H9 (cell line): ENCODE data around the gene DCAF17. TPM values are rescaled to one million over a fixed set of nuclear protein-coding genes. Genes with fewer than 3 reads are reported as not detected.
A peak's percentile ranks its signal among the peaks of the same experiment; 100 is the strongest.

Source experiments
- DNase-seq: peaks from one replicate; pipeline ENCODE4 v3.0.0-alpha.2; 2017
- H2AFZ ChIP-seq: one replicate; pipeline ENCODE4 v1.6.1; 2013; ENCODE audit warnings: mild to moderate bottlenecking, low read length, control low read depth, moderate library complexity
- H2AK5ac ChIP-seq: 2 replicates; pipeline ENCODE4 v1.6.1; 2013; ENCODE audit warnings: low read length, control low read depth, mixed read lengths; ENCODE audit not compliant: insufficient read length
- H2BK120ac ChIP-seq: one replicate; pipeline ENCODE4 v1.6.1; 2013; ENCODE audit warnings: low read depth, mild to moderate bottlenecking, low read length, control low read depth, inconsistent platforms; ENCODE audit not compliant: poor library complexity, severe bottlenecking
- H2BK12ac ChIP-seq: 2 replicates; pipeline ENCODE4 v1.6.1; 2013; ENCODE audit warnings: low read length, control low read depth, mixed read lengths, low read depth; ENCODE audit not compliant: insufficient read length
- H2BK15ac ChIP-seq: 2 replicates; pipeline ENCODE4 v1.6.1; 2013; ENCODE audit warnings: low read depth, low read length, control low read depth
- H2BK20ac ChIP-seq: one replicate; pipeline ENCODE4 v1.6.1; 2013; ENCODE audit warnings: low read depth, mild to moderate bottlenecking, low read length, control low read depth, inconsistent platforms; ENCODE audit not compliant: poor library complexity, severe bottlenecking
- H2BK5ac ChIP-seq: 2 replicates; pipeline ENCODE4 v1.6.1; 2013; ENCODE audit warnings: low read length, control low read depth, mixed read lengths; ENCODE audit not compliant: insufficient read length
- H3K14ac ChIP-seq: 2 replicates; pipeline ENCODE4 v1.6.1; 2013; ENCODE audit warnings: low read length, control low read depth; ENCODE audit not compliant: insufficient read depth
- H3K18ac ChIP-seq: 2 replicates; pipeline ENCODE4 v1.6.1; 2013; ENCODE audit warnings: low read depth, mild to moderate bottlenecking, mixed read lengths, low read length, control low read depth; ENCODE audit not compliant: insufficient read length
- H3K23ac ChIP-seq: 2 replicates; pipeline ENCODE4 v1.6.1; 2013; ENCODE audit warnings: low read length, control low read depth, mixed read lengths, low read depth; ENCODE audit not compliant: insufficient read length
- H3K23me2 ChIP-seq: 2 replicates; pipeline ENCODE4 v1.6.1; 2013; ENCODE audit warnings: low read depth, mild to moderate bottlenecking, mixed read lengths, low read length, control low read depth; ENCODE audit not compliant: insufficient read length, poor library complexity, severe bottlenecking
- H3K27ac ChIP-seq: 2 replicates; pipeline ENCODE4 v1.5.1; 2013; ENCODE audit warnings: low read length, control low read depth, mixed read lengths, low read depth; ENCODE audit not compliant: insufficient read length
- H3K27me3 ChIP-seq: 2 replicates; pipeline ENCODE4 v1.6.1; 2013; ENCODE audit warnings: low read length, control low read depth, inconsistent platforms; ENCODE audit not compliant: insufficient read depth
- H3K4ac ChIP-seq: 2 replicates; pipeline ENCODE4 v1.6.1; 2013; ENCODE audit warnings: low read depth, mild to moderate bottlenecking, control low read depth, inconsistent platforms, low read length, moderate library complexity
- H3K4me1 ChIP-seq: 2 replicates; pipeline ENCODE4 v1.6.1; 2013; ENCODE audit warnings: low read length, control low read depth, inconsistent platforms; ENCODE audit not compliant: insufficient read depth
- H3K4me2 ChIP-seq: 2 replicates; pipeline ENCODE4 v1.6.1; 2013; ENCODE audit warnings: low read length, control low read depth, mixed read lengths; ENCODE audit not compliant: insufficient read length, insufficient read depth
- H3K56ac ChIP-seq: 2 replicates; pipeline ENCODE4 v1.6.1; 2013; ENCODE audit warnings: low read depth, mild to moderate bottlenecking, mixed read lengths, low read length, control low read depth; ENCODE audit not compliant: insufficient read length
- H3K79me1 ChIP-seq: 2 replicates; pipeline ENCODE4 v1.6.1; 2013; ENCODE audit warnings: low read depth, mild to moderate bottlenecking, moderate library complexity, low read length, control low read depth, inconsistent platforms; ENCODE audit not compliant: insufficient read depth, poor library complexity, severe bottlenecking
- H3K79me2 ChIP-seq: 2 replicates; pipeline ENCODE4 v1.6.1; 2013; ENCODE audit warnings: low read length, control low read depth, inconsistent platforms; ENCODE audit not compliant: insufficient read depth
- H3K9ac ChIP-seq: 2 replicates; pipeline ENCODE4 v1.6.1; 2013; ENCODE audit warnings: low read length, control low read depth, mixed read lengths; ENCODE audit not compliant: insufficient read length; ENCODE audit errors: extremely low read depth
- H3K9me3 ChIP-seq: one replicate; pipeline ENCODE4 v1.6.1; 2013; ENCODE audit warnings: low read depth, low read length, inconsistent platforms; ENCODE audit not compliant: control insufficient read depth
- H3T11ph ChIP-seq: one replicate; pipeline ENCODE4 v1.6.1; 2013; ENCODE audit warnings: mild to moderate bottlenecking, low read length, control low read depth, inconsistent platforms
- H4K20me1 ChIP-seq: one replicate; pipeline ENCODE4 v1.6.1; 2013; ENCODE audit not compliant: control insufficient read depth, insufficient read length, insufficient read depth
- H4K5ac ChIP-seq: 2 replicates; pipeline ENCODE4 v1.6.1; 2013; ENCODE audit warnings: low read depth, mild to moderate bottlenecking, mixed read lengths, low read length, control low read depth; ENCODE audit not compliant: insufficient read length
- H4K8ac ChIP-seq: replicated peaks from 2 replicates; pipeline ENCODE4 v1.6.1; 2013; ENCODE audit warnings: low read length, control low read depth, mixed read lengths, low read depth; ENCODE audit not compliant: insufficient read length
- H4K91ac ChIP-seq: 2 replicates; pipeline ENCODE4 v1.6.1; 2013; ENCODE audit warnings: low read depth, mild to moderate bottlenecking, moderate library complexity, mixed read lengths, low read length, control low read depth; ENCODE audit not compliant: insufficient read length
- H3K27ac Mint-ChIP-seq, 3 experiments: 2 replicates in 2 of 3; 3 replicates in 1 of 3; pipeline ENCODE4 v1.8.0; 2020 to 2021; ENCODE audit warnings: mixed read lengths in 3 of 3, mild to moderate bottlenecking in 1 of 3, moderate library complexity in 1 of 3
- H3K27me3 Mint-ChIP-seq: 2 replicates; pipeline ENCODE4 v1.8.0; 2021; ENCODE audit warnings: low read depth, mild to moderate bottlenecking, moderate library complexity, mixed read lengths
- H3K36me3 Mint-ChIP-seq, 3 experiments: 2 replicates in 2 of 3; 3 replicates in 1 of 3; pipeline ENCODE4 v1.8.0; 2020 to 2021; ENCODE audit warnings: low read depth in 3 of 3, mixed read lengths in 3 of 3; ENCODE audit not compliant: insufficient read depth in 1 of 3
- H3K4me1 Mint-ChIP-seq, 2 experiments: 2 replicates each; pipeline ENCODE4 v1.8.0; 2020; ENCODE audit warnings: mixed read lengths in 2 of 2
- H3K4me3 Mint-ChIP-seq, 2 experiments: 2 replicates in 1 of 2; 3 replicates in 1 of 2; pipeline ENCODE4 v1.8.0; 2020 to 2021; ENCODE audit warnings: mild to moderate bottlenecking in 2 of 2, mixed read lengths in 2 of 2, moderate library complexity in 1 of 2
- H3K9me3 Mint-ChIP-seq, 2 experiments: 2 replicates in 1 of 2; 3 replicates in 1 of 2; pipeline ENCODE4 v1.8.0; 2020; ENCODE audit warnings: mild to moderate bottlenecking in 2 of 2, mixed read lengths in 2 of 2, moderate library complexity in 1 of 2
- WGBS: extraction: QIAGEN DNeasy Blood & Tissue Kit; methylation state at CpG from one replicate; pipeline ENCODE4 v1.1.7; 2013; ENCODE audit warnings: missing lambda C conversion rate, low lambda C conversion rate, mixed read lengths; ENCODE audit not compliant: insufficient read length; ENCODE audit errors: extremely low coverage; 5-methylcytosine and 5-hydroxymethylcytosine counted together
- total RNA-seq: library from RNA; stranded (reverse); gene quantifications from 2 replicates; pipeline ENCODE4 v1.2.1, GENCODE V29; 2021
- TF ChIP-seq, protein P1 (sequence below): fragments of 200-600 bp; sonication (generic); conservative IDR thresholded peaks from 3 replicates; pipeline ENCODE4 v1.8.0; 2021; ENCODE audit warnings: antibody characterized with exemption, mild to moderate bottlenecking

Gene DCAF17
- total RNA-seq, 1 experiment from 2014 or later = 28.1 TPM

DNA sequence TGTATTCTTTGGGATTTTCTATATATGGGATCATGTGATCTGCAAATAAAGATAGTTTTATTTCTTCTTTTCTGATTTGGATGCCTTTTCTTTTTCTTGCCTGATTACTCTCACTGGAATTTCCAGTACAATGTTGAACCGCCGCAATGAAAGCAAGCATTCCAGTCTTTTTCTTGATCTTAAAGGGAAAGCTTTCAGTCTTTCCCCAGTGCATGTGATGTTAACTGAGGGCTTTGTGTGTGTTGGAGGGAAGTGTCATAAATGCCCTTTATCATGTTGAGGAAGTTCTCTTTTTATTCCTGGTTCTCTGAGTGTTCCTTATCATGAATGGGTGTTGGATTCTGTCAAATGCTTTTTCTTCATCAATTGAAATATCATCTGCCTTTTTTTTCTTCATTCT lies 71.3 kb downstream of the DCAF17 start:
- H3K27me3 ChIP-seq = no peaks in the 10 kb centered on the region
- no peak overlapping the region for H3K4me3 Mint-ChIP-seq
- H3K27me3 Mint-ChIP-seq = no peaks in the 10 kb centered on the region
- no peak overlapping the region for H4K5ac ChIP-seq
- H3K9me3 Mint-ChIP-seq = no peaks in the 10 kb centered on the region; a peak in 1 of 5 replicates
- no peak overlapping the region for H3K18ac ChIP-seq
- no peak overlapping the region for H2BK20ac ChIP-seq
- TF ChIP-seq, protein P1, sequence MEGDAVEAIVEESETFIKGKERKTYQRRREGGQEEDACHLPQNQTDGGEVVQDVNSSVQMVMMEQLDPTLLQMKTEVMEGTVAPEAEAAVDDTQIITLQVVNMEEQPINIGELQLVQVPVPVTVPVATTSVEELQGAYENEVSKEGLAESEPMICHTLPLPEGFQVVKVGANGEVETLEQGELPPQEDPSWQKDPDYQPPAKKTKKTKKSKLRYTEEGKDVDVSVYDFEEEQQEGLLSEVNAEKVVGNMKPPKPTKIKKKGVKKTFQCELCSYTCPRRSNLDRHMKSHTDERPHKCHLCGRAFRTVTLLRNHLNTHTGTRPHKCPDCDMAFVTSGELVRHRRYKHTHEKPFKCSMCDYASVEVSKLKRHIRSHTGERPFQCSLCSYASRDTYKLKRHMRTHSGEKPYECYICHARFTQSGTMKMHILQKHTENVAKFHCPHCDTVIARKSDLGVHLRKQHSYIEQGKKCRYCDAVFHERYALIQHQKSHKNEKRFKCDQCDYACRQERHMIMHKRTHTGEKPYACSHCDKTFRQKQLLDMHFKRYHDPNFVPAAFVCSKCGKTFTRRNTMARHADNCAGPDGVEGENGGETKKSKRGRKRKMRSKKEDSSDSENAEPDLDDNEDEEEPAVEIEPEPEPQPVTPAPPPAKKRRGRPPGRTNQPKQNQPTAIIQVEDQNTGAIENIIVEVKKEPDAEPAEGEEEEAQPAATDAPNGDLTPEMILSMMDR = no peak
- H4K20me1 ChIP-seq = no peaks in the 10 kb centered on the region
- no peak overlapping the region for H3K4me2 ChIP-seq
- H3K79me1 ChIP-seq = no peaks in the 10 kb centered on the region
- H3K79me2 ChIP-seq = no peaks in the 10 kb centered on the region
- H3K4me1 Mint-ChIP-seq = peaks cover 6% of the 10 kb centered on the region in 2 experiments
- H3K9me3 ChIP-seq = no peaks in the 10 kb centered on the region
- peak overlapping the region in 1 of 3 experiments; percentile 22; a peak in 1 of 7 replicates for H3K27ac Mint-ChIP-seq
- no peak overlapping the region for H2AK5ac ChIP-seq
- H4K91ac ChIP-seq = no peak overlapping the region
- no peak overlapping the region for H3K23ac ChIP-seq
- no peaks in the 10 kb centered on the region for H3K36me3 Mint-ChIP-seq
- DNase-seq = no peak
- no peaks in the 10 kb centered on the region for H3K23me2 ChIP-seq
- no peak overlapping the region for H3K27ac ChIP-seq
- WGBS = no CpG with 5 or more reads among the region's 2 CpGs
- H3K4me1 ChIP-seq = no peaks in the 10 kb centered on the region
- no peak overlapping the region for H3K14ac ChIP-seq
- H4K8ac ChIP-seq = no peak overlapping the region
- no peak overlapping the region for H2BK15ac ChIP-seq
- no peak overlapping the region for H2AFZ ChIP-seq
- no peak overlapping the region for H3K4ac ChIP-seq
- H2BK5ac ChIP-seq = no peak overlapping the region
- H2BK12ac ChIP-seq = no peak overlapping the region
- H3K56ac ChIP-seq = no peak overlapping the region
- no peak overlapping the region for H2BK120ac ChIP-seq
- H3T11ph ChIP-seq = no peak overlapping the region
- H3K9ac ChIP-seq = no peak overlapping the region
